ENCODE measurements around the gene GABRB3. TPM values are rescaled to one million over a fixed set of nuclear protein-coding genes. Genes with fewer than 3 reads are reported as not detected.

Gene GABRB3
- total RNA-seq, 1 experiment from 2014 or later, result not detected

DNA sequence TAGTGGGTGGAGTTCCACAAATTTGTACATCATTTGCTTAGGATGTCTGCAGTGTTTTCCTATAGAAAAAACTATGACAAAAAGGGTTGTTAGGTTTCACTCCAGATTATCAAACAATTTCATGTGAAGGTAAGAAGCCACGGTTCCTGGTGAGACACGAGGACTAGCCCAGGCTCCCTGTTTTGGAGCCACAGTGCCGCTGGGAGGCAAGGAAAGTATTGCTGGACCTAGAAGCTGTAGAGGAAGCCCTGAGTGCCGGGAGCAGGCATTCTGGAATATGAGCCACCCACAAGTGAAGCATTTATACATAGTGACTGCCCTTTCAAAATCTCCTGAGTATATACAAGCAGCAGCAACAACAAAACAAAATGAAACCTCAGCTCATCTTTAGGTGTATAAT lies 142.0 kb downstream of the GABRB3 start:
- no peak for DNase-seq (ENCODE audit: low spot score)

DNA sequence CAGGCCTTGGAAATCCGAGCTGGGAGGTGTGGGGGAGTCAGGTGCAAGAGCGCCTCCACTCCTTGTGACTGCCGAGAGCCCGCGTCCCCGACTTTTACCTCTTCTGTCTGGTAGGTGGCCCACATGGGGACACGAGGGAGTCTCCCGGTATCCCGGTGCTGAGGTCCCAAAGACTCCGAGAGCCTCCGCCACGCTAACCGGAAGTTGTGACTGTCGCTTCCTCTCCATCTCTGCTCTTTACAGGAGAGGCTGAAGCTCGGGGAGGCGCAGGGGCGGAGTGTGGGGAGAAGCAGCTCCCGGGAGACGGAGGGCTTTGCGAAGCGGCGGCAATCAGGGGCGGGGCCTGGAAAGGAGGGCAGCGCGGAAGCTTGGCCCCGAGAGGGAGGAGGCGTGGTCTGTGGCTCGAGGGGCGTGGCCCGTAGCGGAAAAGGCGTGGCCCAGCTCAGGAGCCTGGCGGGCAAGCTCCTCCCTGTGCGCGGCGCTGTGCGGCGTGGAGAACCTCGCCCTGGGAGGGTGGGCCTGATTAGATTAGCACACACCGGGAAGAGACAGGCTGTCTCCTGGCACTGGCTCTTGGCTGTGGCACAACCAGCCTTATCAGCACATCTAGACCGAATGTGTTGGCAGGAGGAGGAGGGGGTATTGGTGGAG lies 143.9 kb downstream of the GABRB3 start:
- DNase-seq (ENCODE audit: low spot score), result no peak

DNA sequence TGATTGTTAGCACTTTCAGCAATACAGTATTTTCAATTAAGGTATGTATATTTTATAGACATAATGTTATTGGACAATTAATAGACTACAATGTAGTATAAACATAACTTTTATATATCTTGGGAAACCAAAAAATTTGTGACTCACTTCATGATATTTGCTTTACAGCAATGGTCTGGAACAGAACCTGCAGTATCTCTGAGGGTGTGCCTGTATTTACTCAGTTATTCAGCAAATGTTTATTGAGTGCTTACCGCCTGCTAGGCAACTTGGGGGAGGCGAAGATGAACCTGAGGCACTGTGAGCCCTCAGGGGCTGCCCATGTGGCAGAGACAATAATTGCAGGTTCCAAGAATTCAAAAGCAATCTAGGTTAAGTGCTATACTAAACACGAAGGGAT lies 144.8 kb downstream of the GABRB3 start:
- DNase-seq (ENCODE audit: low spot score), result peak; percentile 2

DNA sequence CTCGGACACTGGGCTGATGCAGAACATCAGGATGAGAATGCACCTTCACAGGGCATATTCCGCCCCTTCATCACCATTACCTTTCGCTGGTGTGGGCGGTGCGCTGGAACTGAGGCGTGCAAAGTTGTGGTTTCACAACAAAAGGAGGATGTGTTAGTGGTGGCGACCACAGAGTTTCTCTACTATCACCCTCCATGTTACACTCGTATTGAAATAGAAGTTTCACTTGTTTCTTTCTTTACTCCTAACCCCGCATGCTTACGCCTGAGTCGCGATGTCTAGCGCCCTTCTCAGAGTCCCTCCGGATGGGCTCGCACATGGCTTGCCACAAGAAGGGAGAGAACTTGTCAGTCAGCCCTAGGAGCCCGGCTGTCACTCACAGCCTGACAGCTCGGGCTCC lies 148.7 kb downstream of the GABRB3 start:
- no peak for DNase-seq (ENCODE audit: low spot score)

DNA sequence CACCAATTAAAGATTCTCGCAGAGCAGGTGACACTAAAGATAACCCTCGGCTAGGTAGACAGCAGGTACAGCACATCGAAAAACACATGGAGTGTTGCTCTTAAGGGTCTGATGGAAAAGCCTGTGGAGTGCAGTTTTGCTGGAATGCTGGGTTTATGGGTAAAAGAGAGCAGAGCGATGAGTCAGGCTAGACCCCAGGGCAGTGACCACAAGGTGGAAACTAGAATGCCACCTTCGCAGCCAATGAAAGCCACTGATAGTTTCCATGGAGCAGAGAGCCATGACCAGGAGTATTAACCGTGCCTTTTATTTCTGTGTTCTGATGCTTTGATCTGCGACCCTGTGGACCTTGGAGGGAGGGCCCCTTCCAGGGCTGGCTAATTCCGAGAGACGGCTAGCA lies 149.8 kb downstream of the GABRB3 start:
- DNase-seq (ENCODE audit: low spot score), result no peak

GRCh38 chr15:26621816-26622215 lies 151.1 kb downstream of the GABRB3 start:
- DNase-seq (ENCODE audit: low spot score), result no peak

- no peak for DNase-seq (ENCODE audit: low spot score)
Observed at GRCh38 chr15:26620528-26621458, 152.1 kb downstream of the GABRB3 start.

DNA sequence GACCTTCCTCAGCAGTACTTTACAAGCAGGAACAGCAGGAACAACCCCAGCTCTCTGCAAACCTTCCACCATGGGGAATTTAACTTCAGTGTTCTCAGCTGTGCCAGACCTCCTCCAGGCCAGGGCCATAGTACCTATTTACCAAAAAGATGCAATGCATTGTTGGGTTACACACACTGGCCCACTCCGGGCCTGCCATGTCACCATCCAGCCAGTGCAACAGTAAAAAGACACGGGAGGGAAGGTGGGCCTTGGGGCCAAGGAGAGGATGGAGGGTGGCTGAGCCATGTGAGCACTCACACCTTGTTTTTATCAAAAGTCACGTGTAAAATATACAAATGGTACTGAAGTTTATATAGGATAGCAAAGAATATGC lies 157.0 kb downstream of the GABRB3 start:
- no peak for DNase-seq (ENCODE audit: low spot score)

- no peak for DNase-seq (ENCODE audit: low spot score)
Observed at GRCh38 chr15:26615188-26615926, 157.5 kb downstream of the GABRB3 start.

DNA sequence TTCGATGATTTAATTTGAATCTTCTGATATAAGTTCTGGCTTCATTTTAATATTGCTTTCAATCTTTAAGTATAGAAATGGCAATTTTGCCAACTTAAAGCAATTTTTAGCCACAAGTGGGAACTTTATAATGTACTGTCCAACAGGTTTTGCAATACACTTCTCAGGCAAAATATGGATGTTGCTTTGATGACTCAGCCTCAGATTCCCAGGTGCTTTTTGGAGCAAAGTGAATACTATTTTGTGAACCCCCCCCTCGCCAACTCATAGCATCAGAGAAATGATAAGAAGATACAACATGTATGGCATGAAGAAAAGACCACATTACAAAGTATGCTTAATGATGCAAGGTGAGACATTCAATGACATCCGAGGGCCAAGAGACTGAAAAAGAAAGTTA lies 158.1 kb downstream of the GABRB3 start:
- DNase-seq (ENCODE audit: low spot score), result no peak

- no peak for DNase-seq (ENCODE audit: low spot score)
Observed at GRCh38 chr15:26598704-26599103, 174.2 kb downstream of the GABRB3 start.

DNA sequence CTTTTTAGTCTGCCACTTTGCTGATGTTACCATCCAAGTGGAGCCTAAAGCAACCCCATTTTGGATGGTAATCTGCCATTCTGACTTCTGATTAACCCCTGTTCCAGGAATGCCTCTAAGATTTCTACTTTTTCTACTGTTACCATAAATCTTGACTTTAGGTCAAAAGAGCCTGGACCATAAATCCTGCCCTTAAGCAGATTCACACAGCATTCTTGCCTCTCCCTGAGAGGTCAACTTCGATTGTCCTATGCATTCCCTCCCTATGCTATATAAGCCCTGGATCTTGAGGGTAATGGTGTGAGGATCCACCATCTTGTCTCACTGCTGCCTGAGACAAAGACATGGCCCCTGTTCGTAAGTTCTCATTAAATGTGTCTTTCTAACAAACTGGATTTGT lies 177.3 kb downstream of the GABRB3 start:
- DNase-seq (ENCODE audit: low spot score), result no peak

DNA sequence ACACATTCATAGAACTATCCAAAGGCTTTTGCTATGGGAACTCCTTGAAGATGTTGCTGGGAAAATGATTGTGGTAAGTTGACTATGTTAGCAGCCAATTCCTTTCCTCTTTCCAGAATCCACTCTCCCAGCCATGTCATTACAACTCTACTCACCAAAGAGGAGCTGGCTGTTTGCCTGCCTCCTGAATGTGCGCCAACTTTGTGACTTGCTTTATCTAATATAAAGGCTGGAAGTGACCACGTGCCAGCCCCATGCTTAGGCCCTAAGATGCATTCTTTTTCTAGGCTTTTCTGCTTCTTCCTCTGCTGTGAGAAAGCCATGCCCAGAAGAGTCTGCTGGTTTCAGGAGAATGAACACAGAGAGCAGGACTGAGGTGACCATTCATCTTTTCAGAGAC lies 182.2 kb downstream of the GABRB3 start:
- DNase-seq (ENCODE audit: low spot score), result no peak

DNA sequence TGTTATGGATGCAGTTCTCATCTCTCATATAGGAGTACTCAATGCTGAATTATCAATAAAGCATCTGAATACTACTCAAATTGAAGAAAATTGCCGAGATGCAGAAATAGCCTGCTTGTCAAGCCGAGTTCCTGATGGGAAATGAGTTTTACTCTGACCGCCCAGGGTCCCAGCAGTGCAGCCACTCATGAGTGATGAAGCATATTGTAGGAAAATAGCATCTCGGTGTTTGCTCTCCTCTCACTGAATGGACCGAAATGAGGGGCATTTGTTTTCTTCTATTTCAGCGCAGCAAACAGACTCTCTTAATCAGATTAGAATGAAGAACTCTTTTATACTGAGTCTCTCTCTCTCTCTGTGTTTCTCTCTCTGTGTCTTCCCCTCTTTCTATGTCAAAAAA lies 190.0 kb downstream of the GABRB3 start:
- DNase-seq (ENCODE audit: low spot score), result no peak

GRCh38 chr15:26580943-26581342 lies 191.9 kb downstream of the GABRB3 start:
- DNase-seq (ENCODE audit: low spot score), result no peak

DNA sequence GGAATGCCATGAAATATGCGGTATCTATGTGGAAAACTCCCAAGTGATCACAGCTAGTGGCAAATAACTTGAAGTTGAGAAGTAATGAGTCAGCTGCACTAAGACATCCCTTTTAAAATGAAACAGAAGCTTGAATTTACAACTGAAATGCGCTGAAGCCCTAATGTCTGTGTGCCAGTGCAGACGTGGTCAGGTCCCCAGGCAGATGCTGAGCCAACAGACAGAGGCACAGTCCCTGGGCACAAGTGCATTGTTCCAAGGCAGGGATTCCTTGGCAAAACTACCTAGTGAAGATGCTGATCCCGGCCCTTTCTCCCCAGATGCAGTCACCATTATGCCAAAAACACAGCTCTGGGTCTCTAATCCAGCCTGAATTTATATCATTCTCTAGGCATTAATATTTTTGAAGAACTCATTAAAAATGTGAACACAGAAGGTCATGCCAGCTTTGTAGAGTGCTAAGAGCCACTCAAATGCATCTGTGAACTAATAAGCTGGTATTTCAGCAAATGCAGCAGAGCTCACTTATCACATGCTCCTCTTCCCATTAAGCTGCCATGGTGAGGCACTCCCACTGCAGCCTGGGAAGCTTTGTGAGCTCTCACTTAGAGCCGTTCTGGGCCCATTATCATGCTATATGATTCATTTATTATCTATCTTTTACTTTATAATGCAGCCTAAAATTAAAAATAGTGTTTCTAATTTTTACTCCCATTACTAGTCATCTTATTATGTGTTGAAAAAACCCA lies 200.1 kb downstream of the GABRB3 start:
- DNase-seq (ENCODE audit: low spot score), result no peak

- DNase-seq (ENCODE audit: low spot score), result no peak
Observed at GRCh38 chr15:26571346-26571745, 201.5 kb downstream of the GABRB3 start.

DNA sequence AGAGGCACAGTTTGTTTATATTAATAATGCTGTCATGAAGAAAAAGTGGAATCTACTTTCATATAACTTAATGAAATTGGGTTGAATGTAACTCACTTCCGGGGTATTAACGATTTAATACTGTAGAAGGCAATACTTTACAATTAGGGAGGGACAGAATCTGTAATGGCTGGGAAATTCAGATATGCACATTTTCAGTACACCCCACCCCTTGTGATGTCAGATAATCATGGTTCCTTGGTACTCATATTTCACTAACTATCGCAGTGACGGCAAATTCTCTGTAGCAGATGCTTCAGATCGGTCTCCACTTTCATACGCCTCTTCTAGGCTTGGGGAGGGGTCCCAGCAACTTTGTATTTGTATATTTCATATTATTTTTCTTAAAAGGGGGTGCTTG lies 207.3 kb downstream of the GABRB3 start:
- no peak for DNase-seq (ENCODE audit: low spot score)

DNA sequence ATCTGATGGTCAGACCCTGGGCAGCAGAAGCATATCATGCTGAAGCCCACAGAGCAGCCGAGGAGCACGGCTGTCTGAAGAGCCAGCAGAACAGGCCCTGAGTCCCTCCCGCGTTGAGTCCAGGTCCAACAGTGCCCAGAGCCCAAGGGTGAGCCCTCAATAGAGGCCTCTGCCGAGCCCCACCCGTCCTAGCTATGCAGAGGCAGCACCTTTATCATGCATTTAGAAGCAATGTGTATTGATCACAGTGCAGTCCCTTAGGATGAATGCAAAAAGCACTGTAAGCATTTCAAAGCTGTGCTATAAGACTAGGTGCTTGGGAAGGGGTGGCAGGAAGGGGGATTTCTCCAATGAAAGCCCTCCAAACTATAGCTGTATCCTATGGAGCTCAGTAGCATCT lies 208.5 kb downstream of the GABRB3 start:
- no peak for DNase-seq (ENCODE audit: low spot score)

DNA sequence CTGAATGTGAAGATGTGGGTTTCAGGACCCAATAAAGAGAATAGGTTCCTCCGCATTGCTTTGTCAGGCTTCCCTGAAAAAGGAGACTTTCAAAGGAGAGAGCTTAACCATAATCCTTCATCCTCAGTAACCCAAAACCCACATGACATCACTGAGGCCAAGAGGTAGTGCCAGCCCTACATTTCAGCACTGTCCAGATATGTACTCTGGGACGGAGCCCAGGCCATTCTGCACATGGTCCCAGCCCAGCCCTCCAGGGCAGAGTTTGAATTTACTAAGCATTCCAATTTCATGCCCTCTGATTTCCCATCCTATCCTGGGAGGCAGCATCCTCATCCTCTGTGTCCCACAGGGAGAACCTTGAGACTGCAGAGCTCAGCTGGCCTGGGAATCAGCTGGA lies 210.5 kb downstream of the GABRB3 start:
- no peak for DNase-seq (ENCODE audit: low spot score)

GRCh38 chr15:26561896-26562295 lies 211.0 kb downstream of the GABRB3 start:
- no peak for DNase-seq (ENCODE audit: low spot score)

- no peak for DNase-seq (ENCODE audit: low spot score)
Observed at GRCh38 chr15:26561130-26561529, 211.7 kb downstream of the GABRB3 start.

Data from HT-29 (cell line).